Activated CD4-positive, alpha-beta T cell treated with anti-CD3 and anti-CD28 coated beads for 1 hour (primary cell): ENCODE data around the gene ADAMTS2.
"Not testable (repeated sequence)": the region's sequence is repeated elsewhere in the genome, so short reads cannot be mapped to it uniquely, and the experiment has no call there.

ENCODE experiments used
- DNase-seq: peaks from one replicate; pipeline ENCODE4 v3.0.0-alpha.2; 2020

ADAMTS2 gene

DNA sequence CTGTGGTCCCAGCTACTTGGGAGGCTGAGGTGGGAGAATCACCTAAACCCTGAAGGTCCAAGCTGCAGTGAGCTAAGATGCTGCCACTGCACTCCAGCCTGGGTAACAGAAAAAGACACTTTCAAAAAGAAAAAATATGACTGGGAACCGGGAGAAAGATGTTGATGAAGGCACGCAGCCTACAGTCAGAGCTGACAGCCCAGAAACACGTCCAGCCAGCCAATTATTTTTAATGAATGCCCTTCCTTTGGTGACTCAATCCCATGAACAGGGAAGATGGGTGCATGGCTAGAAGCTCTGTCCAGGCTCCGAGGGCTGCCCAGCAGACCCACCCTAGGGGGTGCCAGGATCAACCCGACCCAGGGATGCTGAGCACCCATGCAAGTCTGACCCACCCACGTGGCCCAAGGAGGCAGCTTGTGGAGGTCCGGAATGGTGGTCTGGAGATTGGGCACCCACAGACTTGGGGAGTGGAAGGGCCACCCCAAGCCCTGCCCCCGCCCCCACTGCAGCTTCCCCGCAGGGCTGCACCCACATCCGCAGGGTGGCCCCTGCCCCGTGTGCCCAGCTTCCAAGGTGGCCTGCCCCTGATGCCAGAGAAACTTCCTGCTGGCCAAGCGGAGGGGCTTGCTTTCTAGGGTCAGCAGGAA is 51.0 kb downstream of the ADAMTS2 start:
- DNase-seq, result no peak

DNA sequence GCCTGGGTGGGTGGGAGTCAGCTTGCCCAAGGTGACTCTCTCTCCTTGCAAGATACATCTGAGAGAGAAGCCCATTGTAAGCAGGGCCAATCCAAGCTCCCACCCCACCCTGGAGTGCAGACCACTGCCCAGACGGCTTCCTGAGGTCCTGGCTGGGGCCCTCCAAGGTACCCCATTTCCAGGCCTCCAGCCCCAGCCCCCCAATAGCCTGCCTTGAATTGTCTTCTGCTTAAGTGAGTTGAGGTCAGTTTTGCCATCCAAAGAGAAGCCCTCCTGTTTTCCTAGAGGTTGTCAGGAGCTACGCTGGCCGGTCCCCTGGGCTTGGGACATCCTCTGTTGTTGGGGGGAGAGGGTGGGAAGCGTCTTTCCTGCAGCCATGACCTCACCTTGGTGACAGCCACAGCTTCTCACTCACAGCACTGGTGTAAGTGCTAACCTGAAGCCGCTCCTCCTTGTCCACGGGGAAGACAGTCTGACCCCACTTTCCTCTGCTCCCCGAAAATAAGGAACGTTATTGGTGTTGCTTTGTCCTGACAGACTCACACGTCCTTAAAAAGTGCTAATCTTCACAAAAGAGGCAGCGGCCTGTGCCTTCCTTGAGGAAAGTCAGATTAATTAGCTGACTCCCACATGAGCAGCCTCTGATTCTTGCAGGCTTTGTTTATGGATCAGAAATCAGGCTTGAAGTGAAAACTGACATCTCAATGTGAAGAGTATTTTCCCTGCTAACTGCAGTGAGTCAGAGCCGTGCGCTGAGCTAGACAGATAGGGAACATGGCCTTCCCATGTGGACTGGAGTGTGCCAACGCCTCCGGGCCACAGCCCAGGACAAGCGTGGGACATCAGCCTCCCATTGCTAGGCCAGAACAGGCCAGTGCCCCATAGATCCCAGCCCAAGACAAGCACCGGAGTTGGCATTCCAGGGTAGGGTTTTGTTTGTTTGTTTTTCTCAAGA is 52.3 kb downstream of the ADAMTS2 start:
- DNase-seq, result no peak

DNA sequence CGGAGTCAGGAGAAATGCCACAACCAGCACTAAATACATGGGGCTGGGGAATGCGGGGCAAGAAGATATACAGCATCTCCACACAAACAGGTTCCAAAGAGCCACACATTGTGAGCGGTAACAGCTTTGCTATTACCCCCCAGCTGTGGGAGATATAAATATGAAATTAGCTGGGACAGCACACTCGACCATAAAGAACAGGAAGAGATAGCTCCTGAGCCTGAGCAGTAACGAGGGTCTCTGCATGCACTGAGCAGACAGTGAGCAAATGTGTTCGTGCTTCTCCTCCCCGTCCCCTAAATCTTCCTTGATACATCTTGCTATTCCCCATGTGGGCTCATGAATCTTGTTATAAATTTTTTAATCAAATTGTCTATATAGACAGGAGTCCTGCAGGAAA is 53.1 kb downstream of the ADAMTS2 start:
- no peak for DNase-seq

DNA sequence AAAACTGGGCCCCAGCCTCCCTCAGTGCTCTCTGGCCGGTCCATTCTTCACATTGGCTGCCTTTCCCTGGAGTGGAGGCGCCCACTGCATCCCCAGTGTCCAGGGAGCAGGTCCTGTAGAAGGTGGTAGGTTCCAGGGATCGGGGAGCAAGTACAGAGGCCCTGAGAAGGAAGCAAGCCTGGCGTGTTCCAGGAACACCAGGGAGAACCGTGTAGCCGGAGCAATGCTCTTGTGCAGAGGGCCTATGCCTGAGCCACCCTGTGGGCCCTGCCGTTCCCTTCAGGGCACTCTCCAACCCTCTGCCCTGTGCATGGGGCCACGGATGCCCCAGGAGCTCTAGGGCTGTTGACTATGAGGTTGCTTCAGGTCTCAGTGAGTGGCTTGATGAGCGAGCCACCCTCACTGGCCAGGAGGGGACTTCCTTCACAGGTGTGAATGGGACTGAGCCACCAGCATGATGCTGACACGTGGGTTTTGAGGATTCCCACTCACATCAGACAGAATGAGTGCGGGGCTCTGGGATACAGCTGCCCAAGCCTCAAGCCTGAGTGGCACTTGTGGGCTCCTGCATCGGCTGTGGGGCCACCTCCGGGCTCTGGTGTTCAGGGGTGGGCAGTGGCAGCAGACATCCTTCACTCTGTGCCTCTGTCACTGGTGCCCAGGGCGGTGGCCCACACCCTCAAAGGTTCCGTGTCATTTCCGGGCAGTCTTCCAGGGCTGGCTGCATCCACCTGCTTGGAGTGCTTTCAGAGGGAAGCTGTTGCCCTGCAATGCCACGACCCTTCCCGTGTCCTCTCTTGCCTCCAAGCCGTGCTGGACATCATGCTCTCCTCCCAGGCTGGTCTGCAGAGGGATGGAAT is 54.4 kb downstream of the ADAMTS2 start:
- DNase-seq, result no peak

DNA sequence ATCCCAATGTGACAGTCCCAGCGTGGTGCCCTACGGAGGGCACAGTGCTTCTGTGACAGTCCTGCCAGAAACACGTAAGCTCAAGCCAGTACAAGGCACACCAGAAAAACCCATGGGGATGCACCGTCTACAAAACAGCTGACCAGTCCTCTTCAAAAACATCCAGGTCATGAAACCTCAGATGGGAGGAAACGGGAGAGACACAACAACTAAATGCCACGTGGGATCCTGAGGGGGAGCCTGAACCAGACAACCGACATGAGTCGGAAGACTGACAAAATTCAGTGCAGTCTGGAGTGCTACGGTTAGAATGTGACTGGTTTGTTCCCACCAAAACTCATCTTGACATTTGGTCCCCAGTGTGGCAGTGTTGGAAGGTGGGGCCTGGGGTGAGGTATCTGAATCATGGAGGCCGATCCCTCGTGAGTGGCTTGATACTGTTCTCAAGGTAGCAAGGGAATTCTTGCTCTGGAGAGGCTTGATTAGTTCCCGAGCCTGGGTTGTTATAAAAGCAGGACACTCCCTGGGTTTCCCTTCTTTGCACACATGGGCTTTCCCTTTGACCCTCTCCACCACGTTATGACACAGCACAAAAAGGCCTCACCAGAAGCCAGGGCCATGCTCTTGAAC is 55.4 kb downstream of the ADAMTS2 start:
- DNase-seq, result no peak

DNA sequence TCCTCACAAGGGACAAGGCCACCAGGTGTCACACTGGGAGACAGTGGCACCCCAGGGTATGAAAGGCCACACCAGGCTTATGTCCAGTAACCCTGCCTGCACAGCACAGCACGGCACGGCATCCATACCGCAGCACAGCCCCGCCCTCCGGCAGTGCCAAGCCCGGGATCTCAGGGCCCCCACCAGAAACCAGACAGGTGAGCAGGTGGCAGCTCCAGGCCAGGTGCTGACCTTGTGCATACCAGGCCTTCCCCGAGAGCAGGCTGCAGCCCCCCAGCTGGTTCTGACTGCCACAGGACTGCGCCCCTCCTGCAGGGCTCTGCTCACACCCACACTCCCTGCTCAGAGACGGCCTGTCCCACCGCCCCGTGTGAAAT is 56.5 kb downstream of the ADAMTS2 start:
- DNase-seq, result no peak

DNA sequence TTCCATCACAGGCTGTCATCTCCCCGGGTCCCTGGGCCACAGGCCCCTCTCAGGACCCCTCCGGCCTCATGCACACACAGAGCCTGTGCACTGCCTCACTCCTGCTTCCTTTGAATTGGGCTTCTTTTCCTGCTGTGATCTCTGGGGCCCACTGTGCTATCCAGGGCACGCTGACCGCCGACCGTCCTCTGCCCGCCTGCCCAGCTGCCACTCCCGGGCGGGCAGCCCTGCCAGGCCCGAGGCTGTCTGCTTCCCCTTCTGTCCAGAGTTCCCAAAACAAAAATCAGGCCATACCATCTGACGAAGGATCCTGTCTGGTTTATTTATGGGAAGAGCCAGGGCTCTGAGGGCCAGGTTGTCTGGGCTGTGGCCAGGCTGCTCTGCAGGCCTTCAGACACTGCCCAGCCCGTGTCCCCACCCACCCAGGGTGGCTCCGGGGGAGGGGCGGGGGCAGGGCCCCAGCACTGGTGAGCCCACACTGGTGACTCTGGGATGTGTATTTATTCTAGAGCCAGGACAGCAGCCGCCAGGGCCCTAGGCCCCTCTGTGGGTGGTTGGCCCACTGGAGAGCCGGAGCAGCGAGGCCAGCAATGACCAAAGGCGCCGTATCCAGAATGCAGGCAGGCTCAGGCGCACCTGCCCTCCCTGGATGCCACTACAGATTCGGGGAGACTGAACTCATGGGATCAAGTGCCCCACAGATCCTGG is 57.0 kb downstream of the ADAMTS2 start:
- DNase-seq, result no peak

DNA sequence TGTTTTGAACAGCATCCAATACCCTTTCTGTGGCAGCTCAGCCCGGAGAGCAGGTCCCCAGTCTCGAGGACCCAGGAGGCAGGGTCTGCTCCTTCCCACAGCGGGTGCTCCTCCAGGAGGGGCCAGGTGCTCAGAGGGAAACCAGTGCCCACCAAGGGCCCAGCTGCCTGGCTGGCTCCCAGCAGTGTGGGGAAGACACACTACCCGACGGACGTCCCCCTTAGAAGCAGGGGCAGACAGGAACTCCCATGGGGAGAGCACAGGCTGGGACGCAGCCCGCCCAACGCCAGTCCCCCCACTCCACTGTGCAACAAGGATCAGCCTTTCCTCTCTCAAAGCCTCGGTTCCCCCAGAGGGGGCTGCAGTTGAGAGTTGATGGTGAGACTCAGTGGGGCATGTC is 57.6 kb downstream of the ADAMTS2 start:
- no peak for DNase-seq

DNA sequence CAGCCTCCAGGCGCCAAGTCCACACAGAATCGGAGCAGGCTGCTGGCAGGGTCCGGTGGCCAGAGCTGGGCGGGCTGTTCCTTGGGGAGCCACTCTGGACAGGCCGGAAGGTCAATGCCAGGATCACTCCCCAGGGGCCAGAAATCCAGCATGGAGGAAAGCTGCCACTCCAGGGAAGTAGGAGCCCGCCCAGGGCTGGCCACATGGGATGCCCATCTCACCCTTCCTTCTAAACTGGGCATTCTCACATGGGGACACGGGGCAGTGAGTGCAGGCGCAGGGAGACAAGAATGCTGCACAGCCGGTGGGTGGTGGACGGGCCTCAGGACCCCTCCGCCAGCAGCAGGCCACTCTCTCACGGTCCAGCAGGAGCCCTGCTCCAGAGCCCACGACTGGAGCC is 58.2 kb downstream of the ADAMTS2 start:
- no peak for DNase-seq

DNA sequence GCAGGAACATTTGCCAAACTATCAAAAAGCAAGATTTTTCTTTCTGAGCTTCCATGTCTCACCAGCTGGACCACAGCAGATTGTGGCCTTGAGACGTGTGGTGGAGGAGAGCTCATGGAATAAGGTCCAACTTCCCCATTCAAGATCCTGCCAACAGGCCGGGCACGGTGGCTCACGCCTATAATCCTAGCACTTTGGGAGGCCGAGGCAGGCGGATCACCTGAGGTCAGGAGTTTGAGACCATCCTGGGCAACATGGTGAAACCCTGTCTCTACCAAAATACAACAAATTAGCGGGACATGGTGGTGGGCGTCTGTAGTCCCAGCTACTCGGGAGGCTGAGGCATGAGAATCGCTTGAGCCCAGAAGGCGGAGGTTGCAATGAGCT is 59.5 kb downstream of the ADAMTS2 start:
- not testable (repeated sequence) for DNase-seq

DNA sequence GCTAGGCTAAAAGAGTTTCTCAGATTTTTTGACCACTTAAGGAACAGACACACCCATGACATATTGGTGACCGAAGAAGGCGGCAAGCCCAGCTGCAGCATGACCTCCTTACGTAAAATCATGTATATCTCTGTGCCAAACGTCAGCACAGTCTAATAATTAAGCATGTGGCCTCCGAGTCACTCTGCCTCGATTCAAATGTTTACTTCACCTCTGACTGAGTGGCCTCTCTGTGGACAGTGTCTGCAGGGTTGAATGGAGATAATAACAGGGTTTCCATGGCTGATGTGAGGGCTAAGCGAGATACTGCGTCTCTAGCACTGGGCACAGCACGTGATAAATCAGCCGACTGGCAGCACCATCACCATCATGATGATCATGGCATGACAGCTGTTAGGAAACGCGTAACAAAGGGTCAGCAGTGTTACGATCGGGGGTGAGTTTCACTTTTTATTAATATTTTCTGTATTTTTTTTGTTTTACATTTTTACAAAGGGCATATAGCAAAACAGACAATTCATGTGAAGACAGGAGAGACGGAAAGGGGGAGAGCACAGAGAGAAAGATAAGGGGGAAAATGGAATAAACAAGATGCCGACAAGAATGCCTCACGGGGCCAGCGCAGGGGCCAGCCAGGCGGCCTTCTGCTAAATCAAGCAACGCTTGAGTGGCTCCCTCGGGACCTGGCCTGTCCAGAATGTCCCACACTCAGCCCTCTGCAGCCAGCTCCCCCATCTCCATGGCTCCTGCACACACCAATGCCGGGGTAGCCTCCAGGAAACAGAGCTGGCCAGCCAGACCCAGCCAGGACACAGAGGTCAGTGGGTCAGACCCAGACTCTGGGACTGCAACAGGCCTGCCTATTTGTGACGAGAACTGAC is 60.3 kb downstream of the ADAMTS2 start:
- no peak for DNase-seq

DNA sequence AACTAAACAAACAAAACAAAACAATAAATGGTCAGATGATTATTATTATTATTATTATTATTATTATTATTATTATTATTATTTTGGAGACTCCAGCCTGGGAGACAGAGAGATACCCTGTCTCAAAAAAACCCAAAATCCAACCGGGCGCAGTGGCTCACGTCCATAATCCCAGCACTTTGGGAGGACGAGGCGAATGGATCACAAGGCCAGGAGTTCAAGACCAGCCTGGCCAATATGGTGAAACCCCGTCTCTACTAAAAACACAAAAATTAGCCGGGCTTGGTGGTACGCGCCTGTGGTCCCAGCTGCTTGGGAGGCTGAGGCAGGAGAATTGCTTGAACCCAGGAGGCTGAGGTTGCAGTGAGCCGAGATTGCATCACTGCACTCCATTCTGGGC is 61.4 kb downstream of the ADAMTS2 start:
- DNase-seq, result not testable (repeated sequence)

DNA sequence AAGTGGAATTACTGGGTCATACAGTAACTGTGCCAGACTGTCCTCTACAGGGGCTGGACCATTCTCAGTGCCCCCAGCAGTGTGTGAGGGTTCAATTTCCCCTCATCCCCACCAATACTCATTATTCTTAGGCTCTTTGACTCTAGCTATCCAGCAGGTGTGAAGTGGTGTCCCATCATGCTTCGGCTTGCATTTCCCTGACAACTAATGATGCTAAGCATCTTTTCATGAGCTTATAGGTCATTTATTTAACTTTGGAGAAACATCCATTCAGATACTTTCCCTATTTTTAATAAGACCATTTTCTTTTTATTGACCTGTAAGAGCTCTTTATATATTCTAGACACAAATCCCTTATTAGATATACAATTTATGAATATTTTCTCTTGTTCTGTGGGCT is 63.6 kb downstream of the ADAMTS2 start:
- DNase-seq, result no peak

DNA sequence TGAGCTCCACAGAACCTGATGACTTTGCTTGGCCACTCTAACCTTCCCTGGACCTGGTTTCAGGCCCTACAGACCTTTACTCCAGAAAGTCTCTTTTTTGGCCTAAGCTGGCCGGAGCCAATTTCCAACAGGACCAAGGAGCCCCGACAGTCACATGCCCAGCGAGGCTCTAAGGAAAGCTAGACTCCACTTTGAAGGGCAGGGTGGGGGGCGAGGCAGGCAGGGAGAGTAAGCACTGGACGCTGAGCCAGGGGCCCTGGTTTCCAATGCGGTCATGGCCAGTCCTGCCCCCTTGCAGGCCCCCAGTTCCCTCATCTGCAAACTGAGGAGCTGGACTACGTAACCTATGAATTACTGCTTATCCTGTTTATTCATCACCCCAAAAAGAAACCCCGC is 65.2 kb downstream of the ADAMTS2 start:
- no peak for DNase-seq

DNA sequence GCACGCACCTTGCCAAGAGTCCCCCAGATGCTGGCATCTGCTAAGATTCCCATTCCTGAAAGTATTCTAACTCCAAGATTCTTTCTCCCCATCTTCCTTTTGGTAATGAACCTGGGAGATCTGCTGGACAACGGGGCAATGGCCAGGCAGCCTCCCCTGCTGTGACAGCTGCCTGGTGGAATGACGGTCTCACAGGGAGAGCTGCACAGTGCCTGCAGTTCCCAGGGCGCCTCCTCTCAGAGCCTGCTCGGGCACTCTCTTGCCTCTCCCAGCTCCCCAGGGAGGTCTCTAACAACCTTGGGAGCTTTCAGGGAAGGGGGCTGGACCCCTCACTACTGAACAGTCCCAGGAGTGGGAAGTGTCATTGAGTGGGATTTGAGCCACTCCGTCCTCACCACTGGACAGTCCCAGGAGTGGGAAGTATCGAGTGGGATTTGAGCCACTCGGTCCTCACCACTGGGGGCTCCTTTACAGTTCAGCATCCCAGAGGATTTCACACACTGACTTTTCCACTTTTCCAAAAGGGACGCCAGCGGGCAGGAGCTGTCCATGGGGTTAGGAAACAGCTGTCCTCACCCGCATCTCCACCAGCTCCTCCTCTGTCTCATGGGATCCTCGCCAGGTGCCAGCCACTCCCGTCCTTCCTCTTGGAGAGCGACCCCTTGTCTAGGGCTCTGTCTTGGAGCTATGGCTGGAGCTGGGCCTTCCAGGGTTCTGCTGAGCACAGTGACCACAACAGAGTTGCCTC is 65.7 kb downstream of the ADAMTS2 start:
- no peak for DNase-seq

DNA sequence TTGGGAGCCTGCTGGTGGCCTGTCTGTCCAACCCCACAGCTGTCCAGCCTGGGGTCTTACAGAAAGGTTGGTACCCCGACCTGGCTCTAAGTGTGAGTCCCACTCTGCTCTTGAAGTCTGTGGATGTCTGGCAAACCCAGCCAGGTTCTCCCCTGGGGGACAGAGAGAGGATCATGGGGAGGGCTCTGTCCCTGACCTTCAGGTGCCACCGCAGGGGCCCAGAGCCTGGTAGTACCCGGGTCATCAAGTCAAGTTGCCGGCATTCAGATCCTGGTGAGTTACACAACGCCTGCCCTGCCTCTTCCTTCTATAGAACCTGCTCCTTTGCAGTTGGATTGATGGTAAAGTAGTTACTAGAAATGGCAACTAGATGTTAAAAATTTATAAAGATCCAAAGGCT is 66.7 kb downstream of the ADAMTS2 start:
- DNase-seq, result no peak

DNA sequence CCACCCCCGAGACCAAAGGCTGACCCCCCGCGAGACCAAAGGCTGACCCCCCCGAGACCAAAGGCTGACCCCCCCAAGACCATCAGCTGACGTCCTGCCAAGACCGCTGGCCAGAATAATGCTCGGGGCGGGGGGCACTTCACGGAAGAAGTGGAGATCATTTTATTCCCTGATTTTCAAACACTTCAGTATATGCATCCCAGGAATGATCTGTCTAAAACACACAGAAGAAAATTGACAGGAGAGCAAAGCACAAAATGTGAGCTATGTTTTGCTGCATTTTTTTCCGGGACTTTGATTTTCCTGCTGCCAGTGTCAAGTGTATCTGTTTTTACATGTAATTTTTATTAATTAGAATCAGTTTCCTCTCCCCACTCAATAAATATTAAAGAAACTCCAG is 67.1 kb downstream of the ADAMTS2 start:
- no peak for DNase-seq

DNA sequence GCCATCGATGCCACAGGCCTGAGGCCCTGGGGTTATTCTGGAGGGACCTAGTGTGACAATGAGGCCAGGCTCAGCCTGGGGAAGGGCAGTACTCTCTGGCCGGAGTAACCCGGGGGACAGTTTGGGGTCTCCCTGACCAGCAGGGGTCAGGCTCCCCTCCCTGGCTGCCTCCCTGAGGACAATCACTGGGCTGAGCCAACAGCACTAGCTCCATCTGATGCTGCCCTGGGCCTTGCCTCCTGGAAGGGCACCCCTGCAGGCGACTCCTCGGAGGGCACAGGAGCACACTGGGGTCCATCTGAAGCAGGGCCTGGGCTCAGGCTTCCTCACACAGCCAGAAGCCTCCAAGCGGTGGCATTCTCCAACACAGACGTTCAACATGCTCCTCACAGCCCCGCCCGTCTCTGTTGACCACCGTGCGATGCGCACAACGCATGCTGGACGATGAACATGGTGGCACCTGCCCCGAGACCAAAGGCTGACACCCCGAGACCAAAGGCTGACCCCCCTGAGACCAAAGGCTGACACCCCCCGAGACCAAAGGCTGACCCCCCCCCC is 68.3 kb downstream of the ADAMTS2 start:
- DNase-seq, result no peak

DNA sequence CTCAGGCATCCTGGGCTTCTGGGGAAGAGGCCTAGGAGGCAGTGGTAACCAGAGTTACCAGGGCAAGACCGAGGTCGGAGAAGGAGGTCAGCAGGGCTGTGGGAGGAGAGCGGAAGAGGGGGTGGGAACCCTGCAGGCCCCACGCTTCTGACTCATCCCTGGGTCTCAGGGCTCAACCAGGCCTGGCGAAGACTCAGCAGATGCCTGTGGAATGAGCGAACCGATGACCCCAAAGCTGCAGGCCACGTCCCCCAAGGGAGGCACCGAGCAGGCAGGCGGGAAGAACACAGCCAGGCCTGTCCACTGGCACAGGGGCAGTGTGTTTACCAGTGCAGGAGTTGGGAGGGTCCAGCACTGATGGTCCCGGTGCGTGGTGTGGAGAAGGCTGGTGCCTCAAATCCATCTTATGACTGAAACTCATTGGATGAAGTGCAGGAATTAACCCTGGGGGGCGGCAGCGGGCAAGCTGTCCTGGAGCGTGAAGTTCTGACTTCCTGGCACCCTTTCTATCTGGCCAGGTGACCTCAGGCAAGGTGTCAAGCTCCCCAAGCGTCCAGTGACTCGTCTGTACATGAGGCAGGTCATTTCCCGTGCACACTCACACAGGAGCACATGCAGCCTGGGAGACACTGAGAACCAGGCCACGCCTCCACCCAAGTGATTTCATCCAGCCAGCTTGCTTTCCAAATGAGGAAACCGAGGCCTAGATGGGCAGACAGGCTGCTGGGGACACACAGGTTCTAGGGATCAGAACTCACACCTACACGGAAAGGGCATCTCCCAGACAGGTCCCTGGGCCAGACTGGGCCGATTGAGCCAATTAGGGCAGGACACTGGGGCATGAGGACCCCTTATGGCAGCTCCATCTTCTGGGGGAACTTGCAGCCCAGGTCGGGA is 69.1 kb downstream of the ADAMTS2 start:
- DNase-seq, result no peak
